Activated CD8-positive, alpha-beta memory T cell treated with anti-CD3 and anti-CD28 coated beads, Interleukin-2, amount 50 U/mL, for 24 hours (primary cell): Measurements from ENCODE around the gene MYT1.

Experiments
- DNase-seq: peaks from one replicate; pipeline ENCODE4 v3.0.0-alpha.2; 2020; ENCODE audit errors: extremely low read depth

MYT1 gene

DNA sequence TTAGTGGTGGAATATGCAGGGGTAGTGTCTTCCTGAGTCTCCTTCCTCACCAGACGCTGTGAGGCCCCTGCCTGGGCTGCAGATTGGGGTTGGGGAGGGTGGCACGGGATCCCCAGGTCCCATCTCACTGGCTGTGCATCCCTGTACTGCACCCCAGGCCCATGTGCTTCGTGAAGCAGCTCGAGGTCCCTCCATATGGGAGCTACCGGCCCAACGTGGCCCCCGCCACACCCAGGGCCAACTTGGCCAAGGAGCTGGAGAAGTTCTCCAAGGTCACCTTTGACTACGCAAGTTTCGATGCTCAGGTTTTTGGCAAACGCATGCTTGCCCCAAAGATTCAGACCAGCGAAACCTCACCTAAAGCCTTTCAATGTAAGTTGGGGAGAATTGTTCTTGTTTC lies 52.7 kb downstream of the MYT1 start:
- no peak for DNase-seq

DNA sequence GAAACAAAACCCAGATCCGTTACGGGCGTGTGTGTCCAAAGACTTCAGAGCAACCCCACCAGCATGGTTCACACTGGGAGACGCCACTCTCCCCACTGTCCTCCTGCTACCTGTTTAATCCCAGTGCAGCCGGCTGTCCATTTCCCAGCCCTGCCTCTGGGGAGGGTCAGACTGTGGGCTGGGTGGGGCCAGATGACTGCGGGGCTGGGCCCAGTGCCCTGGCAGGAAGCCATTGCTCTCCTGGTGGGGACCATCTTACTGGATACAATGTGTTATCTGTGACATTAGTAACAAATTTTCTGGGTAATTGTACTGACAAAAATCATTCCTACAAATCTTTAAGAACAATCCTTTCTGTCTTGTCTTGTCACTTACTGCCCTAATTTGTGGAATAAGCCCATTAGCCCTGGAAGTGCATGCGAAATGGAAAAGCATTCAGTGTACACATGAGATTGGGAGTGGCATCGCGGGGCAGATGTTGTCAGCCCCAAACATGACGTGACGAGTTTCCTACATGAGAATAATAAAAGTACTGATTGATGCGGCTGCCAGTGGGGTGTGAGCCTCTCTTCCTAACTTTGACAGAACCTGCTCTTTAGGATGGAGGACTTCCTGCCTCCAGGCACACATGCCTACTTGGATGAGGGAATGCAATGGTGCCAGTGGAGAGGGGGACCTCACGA lies 53.4 kb downstream of the MYT1 start:
- no peak for DNase-seq

DNA sequence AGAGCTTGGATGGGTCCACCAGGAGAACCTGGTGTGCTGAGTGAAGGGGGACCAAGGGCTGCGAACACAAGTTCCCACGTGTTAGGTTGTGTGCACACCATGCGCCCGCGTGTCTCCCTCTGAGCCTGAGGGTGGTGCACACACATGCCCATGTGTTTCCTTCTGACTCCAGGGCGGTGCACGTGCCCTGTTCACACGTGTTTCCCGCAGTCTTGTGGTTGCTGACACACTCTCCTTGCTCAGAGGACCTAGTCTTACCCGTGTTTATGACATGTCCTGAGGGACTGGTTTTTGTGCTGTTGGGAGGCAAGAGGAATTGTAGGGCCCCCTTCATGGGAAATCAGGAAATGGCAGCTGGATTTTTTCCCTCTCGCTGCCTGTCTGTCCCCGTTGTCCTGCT lies 55.0 kb downstream of the MYT1 start:
- DNase-seq = no peak

DNA sequence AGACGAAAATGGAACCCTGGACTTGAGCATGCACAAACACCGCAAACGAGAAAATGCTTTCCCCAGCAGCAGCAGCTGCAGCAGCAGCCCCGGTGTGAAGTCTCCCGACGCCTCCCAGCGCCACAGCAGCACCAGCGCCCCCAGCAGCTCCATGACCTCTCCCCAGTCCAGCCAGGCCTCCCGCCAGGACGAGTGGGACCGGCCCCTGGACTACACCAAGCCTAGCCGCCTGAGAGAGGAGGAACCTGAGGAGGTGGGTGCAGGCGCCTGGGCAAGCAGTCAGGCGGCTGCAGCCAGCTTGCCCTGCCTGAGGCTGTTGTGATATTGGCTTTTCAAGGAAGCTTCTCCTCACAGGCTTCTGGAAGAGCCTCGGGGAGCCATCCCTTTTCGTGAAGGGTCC lies 55.5 kb downstream of the MYT1 start:
- DNase-seq = no peak

DNA sequence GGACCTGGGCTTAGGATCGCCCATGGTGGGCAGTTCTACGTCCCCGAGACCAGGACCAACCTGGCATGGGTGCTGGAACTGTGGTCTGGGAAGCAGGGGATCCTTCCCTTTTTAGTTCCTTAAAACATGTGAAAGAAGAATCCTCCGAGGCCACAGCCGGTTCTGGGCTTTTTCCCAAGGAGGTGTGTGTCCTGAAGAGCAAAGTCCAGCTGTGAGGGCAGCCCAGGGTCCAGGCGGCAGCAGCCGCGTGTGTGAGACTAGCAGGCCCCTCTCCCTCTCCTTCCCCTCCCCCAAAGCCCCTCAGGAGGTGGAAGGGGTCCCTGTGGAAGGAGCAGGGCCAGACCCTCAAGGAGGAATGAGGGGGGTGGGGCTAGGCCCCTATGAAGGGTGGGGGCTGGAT lies 56.2 kb downstream of the MYT1 start:
- no peak for DNase-seq

DNA sequence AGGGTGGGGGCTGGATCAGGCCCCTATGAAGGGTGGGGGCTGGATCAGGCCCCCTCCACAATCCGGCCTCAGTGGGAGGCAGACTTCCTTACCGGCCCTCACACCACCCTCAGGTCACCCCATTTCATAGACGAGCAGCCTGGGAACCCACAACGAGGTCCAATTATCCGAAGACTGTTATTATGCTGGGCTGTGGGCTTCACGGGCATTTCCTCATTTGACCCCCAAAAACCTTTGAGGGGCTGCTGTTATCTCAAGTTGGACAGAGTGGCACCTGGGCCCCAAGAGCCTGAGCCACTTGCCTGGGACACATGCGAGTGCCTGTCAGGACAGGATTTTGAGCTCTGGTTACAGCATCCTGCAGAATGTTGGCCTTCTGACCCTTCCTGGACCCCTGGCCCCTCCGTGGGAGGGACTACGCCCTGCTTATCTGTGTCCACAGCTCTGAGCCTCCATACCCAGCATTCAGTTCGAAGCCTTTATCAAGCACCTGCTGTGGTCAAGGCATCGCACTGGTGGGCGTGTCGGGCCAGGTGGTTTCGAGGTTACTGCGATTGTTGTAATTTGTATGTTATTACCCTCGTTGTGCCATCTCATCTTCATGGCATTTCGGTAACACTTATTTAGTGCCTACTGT lies 56.8 kb downstream of the MYT1 start:
- no peak for DNase-seq

DNA sequence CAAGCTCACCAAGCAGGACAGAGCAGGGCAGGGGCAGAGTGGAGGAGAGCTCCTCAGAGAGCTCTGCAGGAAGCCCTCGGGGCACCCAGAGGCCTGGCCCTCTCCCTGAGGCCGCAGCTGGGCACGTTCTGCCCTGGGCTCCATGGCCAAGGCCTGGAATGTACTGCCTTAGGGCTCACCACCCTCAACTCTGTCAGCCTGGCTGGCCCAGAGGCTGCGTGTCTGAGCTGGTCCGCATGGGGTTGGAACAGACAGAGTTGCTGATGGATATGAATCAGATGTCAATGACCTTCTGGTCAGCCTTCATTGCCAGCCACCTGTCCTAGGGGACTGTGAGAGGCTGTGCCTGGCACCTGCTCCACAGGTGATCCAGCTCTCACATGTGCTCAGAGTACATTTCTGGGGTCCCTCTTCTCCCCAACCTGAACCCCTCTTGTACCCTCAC lies 58.1 kb downstream of the MYT1 start:
- DNase-seq = no peak

DNA sequence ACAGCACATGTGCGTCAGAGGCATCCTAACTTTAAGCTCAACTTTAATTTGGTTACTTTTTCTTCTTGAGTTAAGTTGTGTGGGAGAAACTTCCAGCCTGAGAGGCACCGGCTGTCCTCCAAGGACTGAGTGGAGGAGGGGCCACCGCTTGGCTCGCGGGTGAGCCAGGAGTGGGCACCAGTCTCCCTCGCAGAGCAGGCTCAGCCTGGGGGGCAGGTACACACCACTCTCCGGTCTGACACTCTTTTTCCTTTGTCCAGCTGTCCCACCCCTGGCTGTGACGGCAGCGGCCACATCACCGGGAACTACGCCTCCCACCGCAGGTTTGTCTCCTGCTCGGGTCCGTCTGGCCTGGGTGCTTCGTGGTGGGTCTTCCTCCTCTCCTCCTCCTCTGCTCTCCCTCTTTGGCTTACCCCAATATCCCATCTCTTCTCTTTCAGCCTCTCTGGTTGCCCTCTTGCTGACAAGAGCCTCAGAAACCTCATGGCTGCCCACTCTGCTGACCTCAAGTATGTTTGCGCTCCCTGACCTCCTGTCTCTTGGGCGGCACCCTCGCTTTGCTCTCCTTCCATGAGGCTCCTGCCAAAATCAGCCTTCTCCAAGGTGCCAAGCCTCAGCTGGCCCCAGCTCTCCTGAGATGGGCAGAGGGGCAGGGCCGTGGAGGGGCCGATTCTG lies 58.7 kb downstream of the MYT1 start:
- no peak for DNase-seq

DNA sequence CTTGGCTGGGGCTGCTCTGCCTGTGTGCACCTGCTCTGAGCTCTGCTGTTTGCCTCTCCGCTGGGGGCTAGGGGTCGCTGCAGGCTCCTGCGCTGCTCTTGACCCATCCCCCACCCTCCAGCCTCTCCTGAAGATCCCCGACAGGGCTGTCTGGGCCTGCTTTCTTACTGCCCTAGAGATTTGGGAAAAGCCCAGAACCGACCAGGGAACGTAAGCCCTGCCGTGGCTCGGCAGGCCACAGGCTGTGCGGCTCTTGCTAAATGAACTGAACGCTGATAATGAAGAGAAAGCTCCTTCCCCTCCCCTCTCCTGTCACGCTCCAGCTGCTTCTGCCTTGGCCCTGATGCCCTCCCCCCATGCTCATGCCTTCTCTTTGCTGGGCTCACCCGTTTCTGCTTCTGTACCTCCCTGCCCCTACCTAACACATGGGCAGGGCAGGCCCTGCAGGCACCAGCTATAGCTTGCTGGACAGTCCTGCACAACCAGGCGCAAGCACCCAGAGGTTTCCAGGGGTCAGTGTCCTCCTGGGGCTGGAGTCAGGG lies 59.3 kb downstream of the MYT1 start:
- no peak for DNase-seq

DNA sequence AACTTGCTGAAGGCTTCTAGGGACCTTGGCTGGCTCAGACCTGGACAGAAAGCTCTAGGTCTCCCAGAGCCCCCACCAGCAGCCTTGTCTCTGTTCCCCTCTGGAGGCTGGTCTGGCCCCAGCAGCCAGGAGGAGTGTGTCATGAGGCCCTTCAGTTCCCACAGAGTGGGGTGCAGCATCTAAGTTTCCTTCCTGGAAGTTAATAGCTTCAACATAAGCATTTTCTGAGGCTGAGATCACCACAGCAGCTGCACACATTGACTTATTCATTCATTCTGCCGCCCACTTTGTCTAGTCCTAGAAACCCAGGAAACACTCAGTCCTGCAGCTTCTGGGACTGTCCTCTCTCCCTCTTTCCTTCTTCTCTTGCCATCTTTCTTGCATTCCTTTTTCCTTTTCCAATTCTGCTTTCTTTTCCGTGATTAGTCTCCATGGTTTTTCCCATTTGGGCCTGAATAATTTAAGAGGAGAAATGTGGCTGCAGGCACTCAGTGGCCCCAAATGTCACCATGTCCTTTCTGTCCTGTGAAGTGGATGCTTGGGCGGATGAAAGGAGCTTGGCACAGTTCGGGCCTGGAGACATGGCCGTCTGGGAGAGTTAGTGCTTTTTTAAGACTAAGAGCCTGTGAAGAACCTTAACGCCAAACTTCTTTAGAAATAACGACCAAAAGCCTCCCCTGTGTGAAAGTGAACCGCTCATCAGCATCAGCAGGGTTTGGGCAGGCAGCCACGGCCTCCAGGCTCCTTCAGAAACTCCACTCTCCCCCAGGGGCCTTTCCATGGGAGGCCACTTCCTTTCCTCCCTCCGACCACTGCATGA lies 60.3 kb downstream of the MYT1 start:
- DNase-seq = no peak

DNA sequence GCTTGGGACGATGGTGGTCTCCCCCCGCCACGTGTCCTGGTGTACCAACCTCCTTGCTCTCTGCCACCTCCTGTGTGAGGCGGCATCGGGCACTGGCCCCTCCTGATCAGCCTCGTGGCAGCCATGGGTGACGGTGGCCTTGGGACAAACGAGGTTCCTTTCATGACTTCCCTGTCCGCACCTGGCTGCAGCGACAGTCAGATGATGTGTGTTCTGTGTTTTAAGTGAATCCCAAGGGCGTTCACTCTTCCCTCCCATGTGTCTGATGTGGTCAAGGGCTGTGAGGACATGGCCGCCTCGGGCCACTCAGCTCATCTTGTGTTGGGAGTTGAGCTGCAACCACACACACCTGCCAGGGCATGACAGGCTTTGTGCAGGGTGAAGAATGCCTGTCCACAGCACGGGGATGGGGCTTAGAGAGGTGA lies 60.9 kb downstream of the MYT1 start:
- DNase-seq = no peak

DNA sequence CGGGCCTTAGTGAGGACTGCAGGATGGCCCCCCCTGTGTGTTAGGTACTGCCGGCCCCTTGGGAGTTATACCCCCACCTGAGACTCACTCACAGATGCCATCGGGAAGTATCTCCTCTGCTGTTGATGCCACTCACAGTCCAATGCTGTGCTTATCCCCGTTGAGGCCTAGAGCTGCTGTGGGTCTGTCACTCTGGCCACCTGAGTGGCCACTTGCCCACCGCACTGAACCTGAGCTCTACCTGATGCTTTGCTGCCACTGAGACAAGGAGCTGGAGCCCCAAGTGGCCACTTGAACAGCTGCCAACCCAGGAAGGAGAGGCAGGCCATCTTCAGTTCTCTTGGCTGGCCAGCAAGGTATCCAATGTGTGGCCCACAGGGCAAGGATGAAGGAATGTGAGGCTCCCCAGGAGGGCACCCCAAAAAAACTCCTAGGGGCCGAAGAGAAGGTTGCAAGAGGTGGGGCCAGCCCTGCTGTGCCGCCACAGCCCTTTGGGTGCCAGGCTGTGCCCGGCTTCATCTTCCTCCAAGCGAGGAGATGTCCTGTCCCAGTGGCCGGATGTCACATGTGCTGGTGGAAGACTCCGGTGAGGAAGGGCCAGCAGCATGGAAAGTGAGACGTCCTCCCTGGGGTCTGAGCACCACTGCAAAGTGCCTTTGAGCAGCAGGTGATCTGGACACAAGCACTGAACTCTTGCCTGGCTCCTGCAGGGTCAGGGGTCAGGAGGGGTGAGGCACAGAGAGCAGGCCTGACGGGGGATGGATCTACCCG lies 61.8 kb downstream of the MYT1 start:
- DNase-seq = no peak

DNA sequence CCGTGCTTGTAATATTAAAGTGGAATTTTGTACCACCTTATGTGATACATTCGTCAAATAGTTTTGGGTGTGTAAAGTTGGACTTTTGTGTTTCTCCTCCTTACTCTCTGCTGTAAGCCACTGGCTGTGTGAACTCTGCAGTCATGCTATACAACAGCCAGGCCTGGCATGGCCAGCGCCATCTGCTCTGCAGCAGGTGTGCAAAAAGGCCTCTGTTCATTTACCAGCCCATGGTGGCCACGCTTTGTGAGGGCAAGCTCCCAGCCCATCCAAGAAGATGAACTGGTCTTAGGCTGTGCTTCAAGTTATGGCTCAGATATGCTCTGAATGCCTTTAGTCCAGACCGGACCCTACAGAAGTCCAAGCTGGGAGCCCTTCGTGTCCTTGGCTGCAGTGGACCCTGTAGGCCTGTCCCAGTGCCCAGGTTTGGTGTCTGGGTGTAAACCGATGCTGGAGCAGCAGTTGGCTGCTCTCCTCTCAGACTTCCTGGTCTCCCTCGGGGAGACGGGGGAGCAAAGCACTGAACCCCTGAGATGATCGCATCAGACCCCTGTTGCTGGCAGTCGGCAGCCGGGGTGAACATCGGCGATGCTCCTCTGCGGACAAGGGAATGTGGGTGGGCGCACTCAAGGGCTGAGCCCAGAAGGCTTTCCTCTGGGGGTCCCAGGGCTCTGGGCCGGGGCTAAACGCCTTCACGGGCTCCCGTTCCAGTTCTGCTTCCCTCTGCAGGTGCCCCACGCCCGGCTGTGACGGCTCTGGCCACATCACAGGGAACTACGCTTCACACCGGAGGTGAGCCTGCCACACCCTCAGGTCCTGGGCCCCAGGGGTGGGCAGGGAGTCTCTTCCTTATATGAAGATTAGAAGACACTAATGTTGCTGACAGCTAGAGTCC lies 62.7 kb downstream of the MYT1 start:
- no peak for DNase-seq

DNA sequence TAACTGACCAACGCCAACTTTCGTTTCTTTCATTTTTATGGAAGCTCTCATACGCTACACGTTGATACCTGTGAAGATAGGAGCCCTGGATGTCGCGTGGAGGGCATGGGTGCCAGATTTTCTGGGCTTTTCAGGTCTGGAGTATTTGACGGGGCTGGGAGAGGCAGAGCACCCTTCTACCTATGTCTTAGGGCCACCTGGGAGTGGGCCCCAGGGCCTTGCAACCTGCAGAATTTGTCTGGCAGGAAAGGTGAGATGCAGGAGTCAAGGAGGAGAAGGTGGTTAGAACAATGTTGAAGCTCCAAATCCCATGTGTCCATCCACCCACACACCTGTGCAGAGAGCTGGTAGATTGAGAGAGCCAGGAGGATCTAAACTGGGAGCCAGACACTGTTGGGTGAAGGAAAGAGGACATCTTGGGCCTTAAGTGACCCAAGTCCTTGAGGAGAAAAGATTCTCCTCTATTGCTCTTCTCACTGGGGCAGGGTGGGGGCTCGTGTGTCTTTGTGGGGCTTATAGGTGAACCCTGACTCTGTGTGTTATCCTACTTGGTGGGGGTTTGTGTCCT lies 63.9 kb downstream of the MYT1 start:
- DNase-seq = no peak

DNA sequence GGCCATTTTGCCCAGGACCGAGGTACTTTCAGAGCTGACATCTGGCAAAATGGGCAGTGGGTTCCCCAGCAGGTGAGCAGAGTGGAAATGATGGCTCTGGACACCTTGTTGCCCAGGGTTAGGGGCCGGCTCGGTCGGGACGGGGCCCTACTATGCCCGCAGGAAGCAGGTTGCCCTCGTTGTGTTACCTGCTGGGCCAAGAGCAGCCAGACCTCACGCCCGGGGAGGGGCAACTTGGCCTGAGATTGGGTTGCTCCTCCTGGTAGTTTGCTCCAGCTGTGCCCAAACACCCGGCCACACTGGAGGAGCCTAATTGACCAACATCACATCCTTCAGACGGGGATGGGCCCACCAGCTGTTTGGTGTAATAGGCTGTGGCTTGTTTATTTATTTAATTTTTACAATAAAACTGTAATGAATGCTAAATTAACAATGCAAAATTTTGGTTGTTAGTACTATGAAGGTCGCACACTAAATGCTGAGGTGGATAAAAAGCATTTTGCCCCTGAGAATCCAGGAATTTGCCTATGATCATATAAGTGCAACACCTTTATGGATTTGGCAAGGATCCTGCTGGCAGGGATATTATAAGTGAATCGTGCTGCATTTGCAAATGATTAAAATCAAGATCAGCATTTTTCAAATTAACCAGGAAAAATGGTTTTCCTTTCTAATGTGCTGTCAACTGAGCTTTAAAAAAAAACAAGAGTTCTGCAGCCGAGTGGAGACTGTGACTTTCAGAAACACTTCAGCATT lies 64.7 kb downstream of the MYT1 start:
- no peak for DNase-seq

DNA sequence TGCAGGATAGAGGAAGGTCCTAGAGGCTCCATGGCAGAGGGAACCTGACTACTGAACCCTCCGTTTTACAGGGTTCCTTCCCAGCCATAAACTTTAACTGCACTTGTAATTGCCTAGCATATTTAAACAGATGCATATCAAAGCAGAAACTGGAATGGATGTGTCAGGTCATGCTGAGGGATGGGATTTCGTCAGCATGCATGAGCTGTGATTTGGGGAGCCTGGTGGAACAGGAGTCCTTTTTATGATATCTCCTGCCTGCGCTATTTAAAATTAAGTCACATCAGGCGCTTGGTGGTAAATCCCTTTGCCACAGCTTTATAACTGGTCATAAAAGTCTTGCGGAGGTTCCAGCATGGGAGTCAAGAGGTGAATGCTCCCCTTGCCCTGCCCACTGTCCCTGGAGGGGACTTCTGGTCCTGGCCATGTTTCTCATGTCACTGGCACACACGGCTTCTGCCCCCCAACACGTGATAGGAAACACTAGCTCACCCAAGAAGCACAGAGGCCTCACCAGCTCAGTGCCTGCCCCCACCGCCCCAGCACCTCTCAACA lies 65.3 kb downstream of the MYT1 start:
- DNase-seq = no peak

DNA sequence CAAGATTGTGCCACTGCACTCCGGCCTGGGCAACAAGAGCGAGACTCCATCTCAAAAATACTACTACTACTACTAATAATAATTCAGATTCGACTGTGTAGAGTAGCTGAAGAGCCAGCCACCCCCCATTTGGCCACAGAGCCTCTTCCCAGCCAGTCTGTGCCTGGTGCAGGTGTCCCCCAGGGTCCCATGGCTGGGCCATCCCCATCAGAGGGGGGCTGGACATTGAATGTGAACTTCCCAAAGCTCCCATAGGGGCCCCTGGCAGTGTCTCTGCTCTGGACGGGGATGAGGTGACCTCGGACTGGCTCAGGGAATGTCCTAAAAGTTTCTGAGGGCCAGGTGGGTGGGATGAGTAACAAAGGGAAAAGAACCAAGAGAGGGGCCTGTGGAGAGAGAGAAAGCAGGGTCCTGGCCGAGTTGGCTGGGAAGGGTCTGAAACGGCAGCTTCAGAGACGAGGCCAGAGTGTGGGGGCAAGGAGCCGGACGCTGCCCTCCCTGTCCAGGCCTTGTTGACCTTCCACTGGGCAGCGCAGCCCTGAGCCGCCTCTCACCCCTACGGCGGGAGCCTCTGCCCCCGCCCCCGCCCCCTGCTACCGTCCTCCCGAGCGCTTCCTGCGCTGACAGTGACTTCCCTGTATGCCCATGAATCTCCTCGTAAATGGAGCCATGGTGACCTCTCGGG lies 66.4 kb downstream of the MYT1 start:
- no peak for DNase-seq
